Suprapubic skin (tissue), 4 donors: ENCODE data around the gene DNAJB14. TPM values are rescaled to one million over a fixed set of nuclear protein-coding genes. Genes with fewer than 3 reads are reported as not detected.
"Not testable (repeated sequence)": the region's sequence is repeated elsewhere in the genome, so short reads cannot be mapped to it uniquely, and the experiment has no call there.

ENCODE experiments used
- DNase-seq, 2 donors: peaks; one replicate each; pipeline ENCODE4 v3.0.0-alpha.2; 2019; ENCODE audit warnings: low spot score in 2 of 2
- H3K27ac ChIP-seq: fragments of 200-600 bp; sonication (generic); one replicate; pipeline ENCODE4 v1.5.1; 2019
- H3K27me3 ChIP-seq: fragments of 200-600 bp; sonication (generic); one replicate; pipeline ENCODE4 v1.5.1; 2019
- H3K36me3 ChIP-seq: fragments of 200-600 bp; sonication (generic); one replicate; pipeline ENCODE4 v1.5.1; 2019
- H3K4me1 ChIP-seq: fragments of 200-600 bp; sonication (generic); one replicate; pipeline ENCODE4 v1.5.1; 2019
- H3K4me3 ChIP-seq: fragments of 200-600 bp; sonication (generic); one replicate; pipeline ENCODE4 v1.5.1; 2019; ENCODE audit warnings: mild to moderate bottlenecking
- H3K9me3 ChIP-seq: fragments of 200-600 bp; sonication (generic); one replicate; pipeline ENCODE4 v1.5.1; 2019
- CTCF ChIP-seq, 2 donors: fragments of 200-600 bp in 1 of 2; fragments of 450-650 bp in 1 of 2; sonication (generic) in 1 of 2; IDR thresholded peaks; one replicate each; pipeline ENCODE4 v1.5.1; 2016 to 2019; ENCODE audit warnings: antibody characterized with exemption in 2 of 2, mild to moderate bottlenecking in 1 of 2, moderate library complexity in 1 of 2
- EP300 ChIP-seq: sonication (generic); formaldehyde crosslinking; IDR thresholded peaks from one replicate; pipeline ENCODE4 v1.6.1; 2017; ENCODE audit warnings: antibody characterized with exemption
- POLR2A ChIP-seq, 2 donors: fragments of 450-650 bp; IDR thresholded peaks; one replicate each; pipeline ENCODE4 v1.6.1; 2017; ENCODE audit warnings: antibody characterized with exemption in 2 of 2, mild to moderate bottlenecking in 2 of 2, moderate library complexity in 2 of 2
- POLR2AphosphoS5 ChIP-seq, 3 donors: sonication (generic); formaldehyde crosslinking; IDR thresholded peaks; one replicate each; pipeline ENCODE4 v1.6.1; 2017; ENCODE audit warnings: antibody characterized with exemption in 3 of 3
- WGBS: methylation state at CpG from one replicate; pipeline ENCODE4 v1.1.5; 2018; 5-methylcytosine and 5-hydroxymethylcytosine counted together
- total RNA-seq, 4 donors: library from RNA; depleted of rRNA; stranded (reverse); fragments of >200 nt; gene quantifications; one replicate each; pipeline ENCODE4 v1.1.0, GENCODE V29; 2016

Gene DNAJB14
- total RNA-seq, 4 donors from 2014 or later, result 19.4 to 30.9 (median 19.8) TPM

GRCh38 chr4:99965173-99965572 is 18.8 kb upstream of the DNAJB14 start:
- no peaks in the 10 kb centered on the region for H3K27me3 ChIP-seq
- no peaks in the 10 kb centered on the region for H3K9me3 ChIP-seq
- no peak overlapping the region for H3K4me3 ChIP-seq
- no peaks in the 10 kb centered on the region for H3K4me1 ChIP-seq
- no peak overlapping the region for H3K27ac ChIP-seq
- no peaks in the 10 kb centered on the region for H3K36me3 ChIP-seq
- TF ChIP-seq POLR2AphosphoS5 (IDR thresholded peaks at IDR 0.05) (no peak), EP300 (no peak), CTCF (IDR thresholded peaks at IDR 0.05) (no peak), POLR2A (IDR thresholded peaks at IDR 0.05) (no peak)
- no peak for DNase-seq

GRCh38 chr4:99961711-99962110 is 15.3 kb upstream of the DNAJB14 start:
- WGBS, result 97% methylated on average over 1 of the region's 1 CpG
- Histone ChIP-seq H3K9me3 (no peaks in the 10 kb centered on the region), H3K4me1 (no peaks in the 10 kb centered on the region), H3K36me3 (no peaks in the 10 kb centered on the region), H3K27ac (no peak overlapping the region), H3K27me3 (no peaks in the 10 kb centered on the region), H3K4me3 (no peak overlapping the region)
- no peak for TF ChIP-seq POLR2A (IDR thresholded peaks at IDR 0.05)
- no peak for DNase-seq

- Histone ChIP-seq H3K4me1 (no peaks in the 10 kb centered on the region), H3K27ac (no peak overlapping the region), H3K36me3 (no peaks in the 10 kb centered on the region), H3K27me3 (no peaks in the 10 kb centered on the region), H3K9me3 (no peaks in the 10 kb centered on the region), H3K4me3 (no peak overlapping the region)
- DNase-seq, result no peak
- TF ChIP-seq POLR2A (IDR thresholded peaks at IDR 0.05) (no peak), POLR2AphosphoS5 (IDR thresholded peaks at IDR 0.05) (no peak), CTCF (IDR thresholded peaks at IDR 0.05) (no peak), EP300 (no peak)
- WGBS, result 79% methylated on average over 2 of the region's 2 CpGs
Observed at GRCh38 chr4:99960648-99961047, 14.2 kb upstream of the DNAJB14 start.

- not testable (repeated sequence) for H3K9me3 ChIP-seq, H3K27ac ChIP-seq, DNase-seq, H3K36me3 ChIP-seq, H3K4me3 ChIP-seq, H3K27me3 ChIP-seq, H3K4me1 ChIP-seq
- WGBS, result 98% methylated on average over 3 of the region's 3 CpGs
Observed at GRCh38 chr4:99958207-99958606, 11.8 kb upstream of the DNAJB14 start.

- peak overlapping the region; percentile 93 for H3K27ac ChIP-seq
- DNase-seq, result no peak
- H3K36me3 ChIP-seq, result no peaks in the 10 kb centered on the region
- no peak for TF ChIP-seq POLR2A (IDR thresholded peaks at IDR 0.05)
- no peak for TF ChIP-seq POLR2AphosphoS5 (IDR thresholded peaks at IDR 0.05)
- TF ChIP-seq EP300, result no peak
- TF ChIP-seq CTCF (IDR thresholded peaks at IDR 0.05), result no peak
- H3K9me3 ChIP-seq, result no peaks in the 10 kb centered on the region
- WGBS, result 3% methylated on average over 8 of the region's 8 CpGs
- H3K27me3 ChIP-seq, result no peaks in the 10 kb centered on the region
- H3K4me1 ChIP-seq, result peaks cover 28% of the 10 kb centered on the region
- H3K4me3 ChIP-seq, result peak overlapping the region; percentile 90
Observed at GRCh38 chr4:99950913-99951254, 4.5 kb upstream of the DNAJB14 start.

GRCh38 chr4:99949999-99950912 is 3.8 kb upstream of the DNAJB14 start, which contains the start of gene H2AZ1:
Gene H2AZ1, minus strand, starts transcription at chr4:99950275. Its CDS starts 105 bp downstream, at chr4:99950170.
- H3K9me3 ChIP-seq, result no peaks in the 10 kb centered on the region
- peak; percentile 100 for DNase-seq
- TF ChIP-seq POLR2A (IDR thresholded peaks at IDR 0.05) (peak; percentile 67 to 84), EP300 (no peak), CTCF (IDR thresholded peaks at IDR 0.05) (no peak), POLR2AphosphoS5 (IDR thresholded peaks at IDR 0.05) (peak; percentile 76 to 92 (median 83))
- H3K4me1 ChIP-seq, result peaks cover 33% of the 10 kb centered on the region
- no peaks in the 10 kb centered on the region for H3K36me3 ChIP-seq
- H3K27me3 ChIP-seq, result no peaks in the 10 kb centered on the region
- peak within 1 kb of the TSS; percentile 93 for H3K27ac ChIP-seq
- WGBS, result 2% methylated on average over 64 of the region's 76 CpGs
- H3K4me3 ChIP-seq, result peak within 1 kb of the TSS; percentile 90
